ENCODE measurements around the gene ENPP1. TPM values are rescaled to one million over a fixed set of nuclear protein-coding genes. Genes with fewer than 3 reads are reported as not detected.

Gene ENPP1
- total and polyA plus RNA-seq, 9 of the 15 experiments (the other 6 are each of a cell fraction or from before 2014, with no cell fraction given), result 0.03 to 0.56 (median 0.14) TPM

GRCh38 chr6:131831392-131831791, 23.6 kb downstream of the ENPP1 start:
- no peaks in the 10 kb centered on the region for H3K9me1 ChIP-seq (ENCODE audit: control insufficient read depth, insufficient read depth, low read length)
- no peak for DNase-seq (ENCODE audit: extremely low read depth in 1 of 4, low spot score in 3 of 4)
- in situ Hi-C loops (cut with MboI) (no loop called here), intact Hi-C loops (cut with micrococcal nuclease) (no loop called here)
- H3K9ac ChIP-seq (ENCODE audit: insufficient read depth in 1 of 2, low read depth in 2 of 2, low read length in 2 of 2), result no peak overlapping the region
- no peak overlapping the region for H3K4me3 ChIP-seq
- ChIA-PET POLR2A (interaction anchor here (0.6 kb wide), 1 partner anchor 104 kb away, joined by 3 read pairs; no protein-coding TSS in a partner anchor), CTCF (ENCODE audit: low intra/inter-chr PET ratio) (no interaction called here)
- no peaks in the 10 kb centered on the region for H4K20me1 ChIP-seq (replicated peaks; ENCODE audit: control insufficient read depth, insufficient read depth, low read length)
- H3K36me3 ChIP-seq (ENCODE audit: control insufficient read depth, insufficient read depth, low read length), result no peaks in the 10 kb centered on the region
- FAIRE-seq, result no peak
- ATAC-seq, result no peak
- H3K27ac ChIP-seq (ENCODE audit: extremely low read depth, low read depth, low read length), result no peak overlapping the region
- peaks cover 0 to 5% of the 10 kb centered on the region in 2 experiments; a peak in 1 of 5 replicates for H3K27me3 ChIP-seq (ENCODE audit: control insufficient read depth in 2 of 2, insufficient read depth in 2 of 2, low read length in 2 of 2)
- peaks cover 0 to 9% of the 10 kb centered on the region in 2 experiments; a peak in 1 of 5 replicates for H3K4me1 ChIP-seq (replicated peaks in 1 of 2; ENCODE audit: control insufficient read depth in 2 of 2, insufficient read depth in 2 of 2, low read length in 2 of 2)
- no peak overlapping the region for H3K4me2 ChIP-seq (ENCODE audit: insufficient read depth, low read length)
- WGBS (ENCODE audit: insufficient coverage, low coverage, missing lambda C conversion rate), result 1% methylated on average over 4 of the region's 4 CpGs
- H3K79me2 ChIP-seq (ENCODE audit: control insufficient read depth, insufficient read depth, low read length), result no peaks in the 10 kb centered on the region
- H2AFZ ChIP-seq (ENCODE audit: low read depth, low read length), result no peak overlapping the region
- BruUV-seq (replicated peaks), result no TSS peak
- no peaks in the 10 kb centered on the region for H3K9me3 ChIP-seq (replicated peaks; ENCODE audit: control insufficient read depth, insufficient read depth, low read depth, low read length)
- no peak for TF ChIP-seq ARNT (IDR thresholded peaks at IDR 0.05)
- no peak for TF ChIP-seq MYNN (IDR thresholded peaks at IDR 0.05)
- no peak for TF ChIP-seq MYNN (CRISPR knock-in tag; IDR thresholded peaks at IDR 0.05)
- TF ChIP-seq RBM39 (optimal IDR thresholded peaks at IDR 0.05; ENCODE audit: low read depth, low read length), result no peak
- peak; percentile 55 for TF ChIP-seq FOSL1 (tag; conservative IDR thresholded peaks at IDR 0.05)
- TF ChIP-seq ZNF277 (CRISPR knock-in tag; IDR thresholded peaks at IDR 0.05; ENCODE audit: borderline replicate concordance), result no peak
- TF ChIP-seq ESRRA (IDR thresholded peaks at IDR 0.05; ENCODE audit: borderline replicate concordance, low read depth), result 0 out of 2 replicates have a peak, but pooled peaks have one; percentile 21
- no peak for TF ChIP-seq ZNF644 (tag; IDR thresholded peaks at IDR 0.05; ENCODE audit: low read depth)
- peak; percentile 83 for TF ChIP-seq MAFG (tag; conservative IDR thresholded peaks at IDR 0.05)
- TF ChIP-seq MAFK (IDR thresholded peaks at IDR 0.05; ENCODE audit: low read length), result peak; percentile 68; the same call in 1 of the 2 replicates
- peak; percentile 49; the same call in 1 of the 2 replicates for TF ChIP-seq MAFF (IDR thresholded peaks at IDR 0.05; ENCODE audit: low read length)
- TF ChIP-seq C11orf30 (IDR thresholded peaks at IDR 0.05; ENCODE audit: low read depth), result peak; percentile 84
- TF ChIP-seq ATF3 (IDR thresholded peaks at IDR 0.05), result peak; percentile 27; the same call in 1 of the 2 replicates
- no peak for TF ChIP-seq ATF3 (CRISPR knock-in tag; conservative IDR thresholded peaks at IDR 0.05)
- TF ChIP-seq ZNF740 (CRISPR knock-in tag; IDR thresholded peaks at IDR 0.05), result no peak
- TF ChIP-seq ZNF740 (tag; IDR thresholded peaks at IDR 0.05), result no peak

All from K562 (cell line).